Measurements from ENCODE around the gene NDUFA8.

The NDUFA8 gene

DNA sequence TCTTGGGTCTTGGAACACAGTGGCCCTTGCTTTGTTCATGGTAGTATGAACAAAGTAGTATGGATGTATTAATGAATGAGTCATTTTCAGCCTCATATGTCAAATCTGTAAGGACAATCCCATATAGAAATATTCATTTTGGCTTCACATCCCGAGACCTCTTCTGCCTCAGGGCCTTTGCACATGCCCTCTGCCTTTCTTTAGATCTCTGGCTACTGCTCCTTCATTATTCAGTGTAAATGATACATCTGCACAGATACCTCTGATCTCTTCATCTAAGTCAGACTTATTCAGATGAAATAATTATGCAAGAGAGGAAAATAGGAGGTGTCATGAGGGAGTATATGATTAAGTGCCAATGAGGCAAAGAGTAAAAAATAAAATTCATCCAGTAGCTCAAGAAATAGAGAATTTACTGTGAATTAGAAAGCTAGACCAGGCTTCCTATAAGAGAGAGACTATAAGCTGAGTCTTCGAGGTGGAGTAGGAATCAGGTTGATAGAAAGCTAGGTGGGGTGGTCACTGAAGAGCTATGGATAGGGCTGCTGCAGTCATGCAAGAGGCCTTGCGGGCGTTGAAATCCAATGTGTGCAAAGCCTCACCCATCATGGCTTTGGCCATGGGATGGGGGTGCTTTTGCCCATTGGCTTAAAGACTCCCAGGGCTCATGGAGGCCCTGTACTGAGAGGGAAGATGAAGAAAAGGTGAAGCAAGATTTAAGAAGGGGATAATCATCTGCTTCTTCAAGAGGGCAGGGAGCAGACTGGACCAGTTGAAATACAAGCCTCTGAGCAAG is 62.8 kb downstream of the NDUFA8 start:
- no peak for DNase-seq (ENCODE audit: low spot score)
- TF ChIP-seq CTCF (IDR thresholded peaks at IDR 0.05; ENCODE audit: extremely low read depth, missing control alignments), result no peak

DNA sequence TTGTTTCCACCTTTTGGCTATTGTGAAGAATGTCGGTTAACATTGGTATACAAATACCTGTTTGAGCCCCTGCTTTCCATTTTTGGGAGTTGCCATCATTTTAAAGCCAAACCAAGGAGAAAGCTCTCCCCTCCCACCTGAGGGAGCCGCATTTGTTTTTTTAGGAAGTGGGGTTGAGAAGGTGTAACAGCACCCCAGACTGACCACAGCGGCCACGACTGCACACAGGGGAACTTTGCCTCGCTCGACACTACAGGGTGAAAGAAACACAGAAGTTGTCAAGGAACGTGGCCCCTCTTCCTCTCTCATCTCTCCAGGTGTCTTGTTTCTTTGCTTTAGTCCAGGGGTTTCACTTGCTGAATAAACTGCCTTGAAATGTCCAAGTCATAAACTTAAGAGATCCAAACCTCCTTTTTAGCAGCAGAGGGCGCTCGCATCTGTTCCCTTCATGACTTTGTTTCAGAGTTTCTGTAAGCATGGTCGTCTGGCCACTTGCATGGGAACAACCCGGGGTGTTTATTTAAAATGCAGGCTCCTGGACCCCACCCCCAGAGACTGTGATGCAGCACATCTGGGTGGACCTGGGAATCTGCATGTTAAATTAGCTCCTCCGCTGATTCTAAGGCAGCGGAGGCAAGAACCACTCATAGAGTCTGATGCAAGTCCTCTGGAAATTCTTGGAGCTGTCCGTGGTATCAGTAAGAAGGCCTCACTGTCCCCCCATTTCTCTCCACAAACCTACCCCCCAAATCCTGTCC is 64.4 kb downstream of the NDUFA8 start:
- DNase-seq (ENCODE audit: low spot score), result peak; percentile 64
- peak; percentile 63 for TF ChIP-seq CTCF (IDR thresholded peaks at IDR 0.05; ENCODE audit: extremely low read depth, missing control alignments)

Data from GM20000 (cell line).